ENCODE measurements around the gene ARHGAP30. TPM values are rescaled to one million over a fixed set of nuclear protein-coding genes. Genes with fewer than 3 reads are reported as not detected.
"Not testable (repeated sequence)": the region's sequence is repeated elsewhere in the genome, so short reads cannot be mapped to it uniquely, and the experiment has no call there.

Gene ARHGAP30
- polyA plus RNA-seq, 1 donor = 2.2 TPM

GRCh38 chr1:161071886-161072371 lies 2.2 kb upstream of the ARHGAP30 start:
- DNase-seq = no peak

GRCh38 chr1:161070761-161071160 lies 1.1 kb upstream of the ARHGAP30 start:
- no peak for DNase-seq

- no peak for DNase-seq
Measured at GRCh38 chr1:161069241-161069640, 450 bp downstream of the ARHGAP30 start.

- DNase-seq = no peak
Measured at GRCh38 chr1:161068306-161069234, 1.1 kb downstream of the ARHGAP30 start.

GRCh38 chr1:161066694-161067093 lies 3.0 kb downstream of the ARHGAP30 start:
- DNase-seq = no peak

GRCh38 chr1:161065681-161066080 lies 4.0 kb downstream of the ARHGAP30 start:
- DNase-seq = not testable (repeated sequence)

- DNase-seq = not testable (repeated sequence)
Measured at GRCh38 chr1:161063936-161064335, 5.8 kb downstream of the ARHGAP30 start.

GRCh38 chr1:161061419-161061818 lies 8.3 kb downstream of the ARHGAP30 start:
- DNase-seq = no peak

GRCh38 chr1:161059293-161059692 lies 10.4 kb downstream of the ARHGAP30 start:
- no peak for DNase-seq

GRCh38 chr1:161054805-161055204 lies 14.9 kb downstream of the ARHGAP30 start:
- no peak for DNase-seq

GRCh38 chr1:161054232-161054631 lies 15.5 kb downstream of the ARHGAP30 start:
- DNase-seq = no peak

- no peak for DNase-seq
Measured at GRCh38 chr1:161052899-161053298, 16.8 kb downstream of the ARHGAP30 start.

- DNase-seq = no peak
Measured at GRCh38 chr1:161051219-161051618, 18.5 kb downstream of the ARHGAP30 start.

GRCh38 chr1:161048949-161049722 lies 20.6 kb downstream of the ARHGAP30 start:
- no peak for DNase-seq

GRCh38 chr1:161047436-161048420 lies 22.0 kb downstream of the ARHGAP30 start:
- no peak for DNase-seq

- no peak for DNase-seq
Measured at GRCh38 chr1:161046605-161047228, 23.0 kb downstream of the ARHGAP30 start.

GRCh38 chr1:161045736-161046604 lies 23.7 kb downstream of the ARHGAP30 start, which contains the start of gene USF1:
USF1 (minus strand) TSS chr1:161045977; CDS start chr1:161043275, 2,702 bp downstream.
- peak; percentile 97 for DNase-seq

GRCh38 chr1:161044908-161045735 lies 24.6 kb downstream of the ARHGAP30 start:
- peak; percentile 58 for DNase-seq

GRCh38 chr1:161044535-161044907 lies 25.2 kb downstream of the ARHGAP30 start:
- DNase-seq = no peak

Measured in left kidney (tissue), 2 donors.